Ectodermal cell (in vitro differentiated cells): ENCODE results near the gene TCF4.

Experiments
- H3K27ac ChIP-seq: 2 replicates; pipeline ENCODE4 v1.7.0; 2013; ENCODE audit warnings: mild to moderate bottlenecking, low read depth, low read length; ENCODE audit not compliant: insufficient read depth, poor library complexity, severe bottlenecking
- H3K27me3 ChIP-seq: 2 replicates; pipeline ENCODE4 v1.7.0; 2013; ENCODE audit warnings: mild to moderate bottlenecking, low read length; ENCODE audit not compliant: insufficient read depth, control insufficient read depth, poor library complexity, severe bottlenecking
- H3K36me3 ChIP-seq: one replicate; pipeline ENCODE4 v1.7.0; 2013; ENCODE audit warnings: low read length; ENCODE audit not compliant: control insufficient read depth, insufficient read depth
- H3K4me1 ChIP-seq: one replicate; pipeline ENCODE4 v1.7.0; 2013; ENCODE audit warnings: low read length; ENCODE audit not compliant: control insufficient read depth, insufficient read depth
- H3K4me3 ChIP-seq: 2 replicates; pipeline ENCODE4 v1.7.0; 2013; ENCODE audit warnings: low read depth, low read length, control low read depth; ENCODE audit not compliant: insufficient read depth
- H3K9me3 ChIP-seq: 2 replicates; pipeline ENCODE4 v1.7.0; 2013; ENCODE audit warnings: mild to moderate bottlenecking, low read length, moderate library complexity; ENCODE audit not compliant: control insufficient read depth
- WGBS, 2 experiments: methylation state at CpG; one replicate each; pipeline ENCODE4 v1.1.7; 2013; ENCODE audit warnings: missing lambda C conversion rate in 2 of 2; 5-methylcytosine and 5-hydroxymethylcytosine counted together

TCF4 gene

DNA sequence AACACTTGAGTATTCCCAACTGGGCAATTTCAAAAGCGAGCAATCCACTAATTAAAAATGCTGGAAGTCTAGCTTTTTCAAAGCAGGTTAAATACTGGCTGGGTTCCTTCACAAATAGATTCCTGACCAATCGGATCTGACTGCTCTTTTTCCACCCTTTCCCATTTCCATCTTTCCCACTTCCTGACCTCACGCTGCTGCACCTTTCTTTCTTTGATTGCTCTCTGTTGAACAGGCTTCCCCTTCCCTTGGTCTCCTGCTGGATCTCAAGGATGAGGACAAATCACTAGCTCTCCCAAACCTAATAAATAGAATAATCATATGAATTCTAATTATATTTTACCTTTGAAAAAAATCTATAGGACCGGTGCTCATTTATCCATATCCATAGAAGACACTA is 121.2 kb downstream of the TCF4 start:
- Histone ChIP-seq H3K4me3 (no peak overlapping the region), H3K27me3 (no peaks in the 10 kb centered on the region), H3K4me1 (peaks cover 9% of the 10 kb centered on the region), H3K27ac (no peak overlapping the region), H3K9me3 (no peaks in the 10 kb centered on the region), H3K36me3 (peaks cover 4% of the 10 kb centered on the region)
- WGBS, 2 experiments = 78 to 81% methylated on average over 3 to 4 of the region's 4 CpGs

DNA sequence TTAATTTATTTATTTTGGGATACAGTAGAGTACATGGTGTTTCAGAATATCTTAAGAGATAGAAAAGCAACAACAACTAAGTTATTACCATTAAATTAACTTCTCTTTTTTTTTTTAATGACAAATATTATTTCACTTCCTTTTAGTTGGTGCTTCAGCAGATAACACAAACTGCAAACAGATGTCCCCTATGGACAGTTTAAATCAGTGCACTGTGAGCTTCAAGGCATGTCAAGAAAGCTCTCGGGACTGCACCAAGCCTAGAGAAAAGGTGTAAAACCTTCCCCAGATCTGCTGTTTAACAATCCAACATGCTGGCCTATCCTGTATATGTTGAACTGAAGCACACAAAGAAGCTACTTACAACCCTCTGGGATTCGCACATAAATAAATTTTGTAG is 122.7 kb downstream of the TCF4 start:
- peaks cover 15% of the 10 kb centered on the region for H3K4me1 ChIP-seq
- H3K4me3 ChIP-seq = no peak overlapping the region
- 91 to 95% methylated on average over 2 of the region's 2 CpGs for WGBS, 2 experiments
- no peaks in the 10 kb centered on the region for H3K9me3 ChIP-seq
- no peaks in the 10 kb centered on the region for H3K27me3 ChIP-seq
- H3K36me3 ChIP-seq = peaks cover 4% of the 10 kb centered on the region
- H3K27ac ChIP-seq = no peak overlapping the region

DNA sequence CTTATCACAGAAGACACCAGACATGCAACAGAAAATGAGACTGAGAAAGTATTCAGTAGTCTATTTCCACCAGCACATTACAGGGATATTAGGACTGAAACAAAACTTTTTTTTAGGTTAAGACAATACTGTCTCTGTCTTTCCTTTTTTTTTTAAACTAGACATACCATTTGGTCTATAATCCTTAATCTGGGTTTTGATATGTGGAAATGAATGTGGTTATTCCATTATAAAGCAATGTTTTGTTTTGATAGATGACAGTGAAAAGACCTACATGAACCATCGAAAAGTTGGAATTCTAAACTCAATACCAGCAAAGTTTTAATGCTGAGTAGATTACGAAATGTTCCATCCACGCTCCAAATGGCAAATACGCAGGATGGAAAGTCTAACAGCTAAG is 123.4 kb downstream of the TCF4 start:
- Histone ChIP-seq H3K27ac (no peak overlapping the region), H3K27me3 (no peaks in the 10 kb centered on the region)
- 97 to 100% methylated on average over 3 to 4 of the region's 4 CpGs for WGBS, 2 experiments

DNA sequence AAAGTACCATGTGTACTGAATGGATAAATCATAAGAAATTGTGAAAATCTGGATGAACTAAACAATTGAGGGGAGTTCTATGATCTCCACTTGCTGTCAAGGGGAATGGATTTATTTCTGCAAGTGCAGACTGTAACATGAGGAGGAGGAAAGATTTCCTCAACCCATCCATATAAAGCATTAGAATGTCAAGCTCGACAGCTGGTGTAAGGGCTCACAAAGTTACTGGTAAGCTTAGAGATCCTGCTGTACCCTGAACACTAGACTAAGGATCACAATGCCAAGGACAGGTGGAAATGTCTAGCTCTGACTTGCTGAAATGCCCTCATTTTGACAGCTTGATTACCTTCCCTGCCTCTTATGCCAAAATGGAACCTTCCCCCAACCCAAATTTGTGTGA is 125.3 kb downstream of the TCF4 start:
- 80 to 93% methylated on average over 1 of the region's 1 CpG for WGBS, 2 experiments
- no peak overlapping the region for H3K4me3 ChIP-seq
- no peaks in the 10 kb centered on the region for H3K9me3 ChIP-seq
- H3K4me1 ChIP-seq = peaks cover 19% of the 10 kb centered on the region
- H3K27me3 ChIP-seq = no peaks in the 10 kb centered on the region
- peaks cover 4% of the 10 kb centered on the region for H3K36me3 ChIP-seq
- H3K27ac ChIP-seq = no peak overlapping the region

More for the DNA sequence above, 123.4 kb downstream of the TCF4 start:
- no peaks in the 10 kb centered on the region for H3K9me3 ChIP-seq
- H3K36me3 ChIP-seq = peaks cover 4% of the 10 kb centered on the region
- H3K4me3 ChIP-seq = no peak overlapping the region
- peaks cover 15% of the 10 kb centered on the region for H3K4me1 ChIP-seq

DNA sequence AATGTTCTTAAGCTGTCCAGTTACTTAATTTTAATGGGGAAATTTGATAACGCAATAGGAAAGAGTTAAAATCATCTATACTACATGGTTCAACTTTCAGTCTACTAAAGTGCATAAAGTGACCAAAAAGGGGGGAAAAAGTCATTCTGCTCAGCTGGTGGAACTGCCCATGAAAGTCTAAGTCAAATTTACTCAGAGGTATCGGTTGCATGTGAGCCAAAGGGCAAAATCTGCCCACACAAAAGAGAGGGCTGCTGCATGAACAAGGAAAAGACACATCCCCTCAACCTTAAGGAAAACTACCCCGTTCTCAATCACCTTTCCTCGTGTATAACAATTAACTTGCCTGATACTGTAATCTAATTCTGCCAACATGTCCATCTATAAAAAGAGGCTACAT is 126.1 kb downstream of the TCF4 start:
- 91 to 98% methylated on average over 3 to 4 of the region's 4 CpGs for WGBS, 2 experiments
- Histone ChIP-seq H3K27me3 (no peaks in the 10 kb centered on the region), H3K27ac (no peak overlapping the region), H3K36me3 (peaks cover 4% of the 10 kb centered on the region), H3K4me3 (no peak overlapping the region), H3K4me1 (peaks cover 14% of the 10 kb centered on the region), H3K9me3 (no peaks in the 10 kb centered on the region)

DNA sequence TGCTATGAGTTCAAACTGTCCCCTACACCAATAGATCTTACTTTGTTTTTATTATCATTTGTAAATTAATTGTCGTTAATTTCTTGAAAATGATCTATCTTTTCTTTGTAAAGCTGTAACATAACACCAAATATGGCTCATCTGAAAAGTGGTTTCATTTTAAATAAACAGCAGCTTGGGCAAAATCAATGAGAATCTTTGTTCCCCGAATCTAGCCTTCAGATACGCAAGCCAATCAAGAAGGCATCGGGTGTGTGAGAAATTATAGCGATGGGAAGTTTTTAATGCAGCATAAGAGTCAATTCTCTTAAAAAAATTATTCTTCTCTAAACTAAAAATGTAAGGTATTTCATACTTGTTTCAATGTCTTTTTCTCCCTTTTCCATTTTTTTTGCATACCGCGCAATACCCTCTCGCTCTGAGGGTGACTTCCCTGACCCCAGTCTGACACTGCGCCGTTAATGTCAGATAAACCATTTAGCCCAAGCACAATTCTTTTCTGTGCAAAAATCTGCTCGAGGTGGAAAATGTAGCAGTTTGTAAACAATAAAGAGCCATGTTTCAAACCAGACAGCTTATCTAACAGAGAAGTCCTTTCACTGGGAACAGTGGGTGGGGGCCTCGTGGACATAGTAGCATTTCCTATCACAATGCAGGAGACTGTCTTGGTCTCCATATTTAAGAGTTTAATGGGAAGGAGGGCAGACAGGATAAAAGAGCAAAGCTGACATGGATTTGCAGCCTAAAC is 129.4 kb downstream of the TCF4 start:
- H3K27ac ChIP-seq = peak overlapping the region; percentile 27
- peaks cover 4% of the 10 kb centered on the region for H3K36me3 ChIP-seq
- peaks cover 14% of the 10 kb centered on the region for H3K4me1 ChIP-seq
- no peaks in the 10 kb centered on the region for H3K27me3 ChIP-seq
- WGBS, 2 experiments = 86 to 90% methylated on average over 9 to 10 of the region's 12 CpGs
- H3K9me3 ChIP-seq = no peaks in the 10 kb centered on the region
- H3K4me3 ChIP-seq = no peak overlapping the region

DNA sequence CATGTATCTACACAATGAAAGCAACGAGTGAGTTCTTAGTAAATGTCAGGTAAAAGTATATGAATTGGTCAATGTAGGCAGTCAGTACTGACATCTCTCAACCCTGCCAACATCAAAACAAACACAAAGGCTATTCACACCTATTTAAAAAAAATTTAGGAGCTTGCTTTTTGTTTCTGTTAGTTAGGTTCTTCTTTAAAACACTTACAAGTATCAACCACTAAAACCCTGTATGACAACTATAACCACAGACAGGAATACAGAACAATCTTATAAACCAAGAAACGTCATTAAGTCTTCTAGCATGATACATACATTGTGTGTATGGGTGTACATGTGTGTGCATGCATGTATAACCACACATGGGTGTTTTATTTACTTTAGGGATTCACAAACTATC is 131.0 kb downstream of the TCF4 start:
- Histone ChIP-seq H3K27ac (no peak overlapping the region), H3K9me3 (no peaks in the 10 kb centered on the region), H3K4me3 (no peak overlapping the region), H3K36me3 (no peaks in the 10 kb centered on the region), H3K27me3 (no peaks in the 10 kb centered on the region), H3K4me1 (peaks cover 14% of the 10 kb centered on the region)
- WGBS, 2 experiments = 100% methylated on average over 1 of the region's 2 CpGs; no CpG with 5 or more reads in 1 of the 2 experiments

DNA sequence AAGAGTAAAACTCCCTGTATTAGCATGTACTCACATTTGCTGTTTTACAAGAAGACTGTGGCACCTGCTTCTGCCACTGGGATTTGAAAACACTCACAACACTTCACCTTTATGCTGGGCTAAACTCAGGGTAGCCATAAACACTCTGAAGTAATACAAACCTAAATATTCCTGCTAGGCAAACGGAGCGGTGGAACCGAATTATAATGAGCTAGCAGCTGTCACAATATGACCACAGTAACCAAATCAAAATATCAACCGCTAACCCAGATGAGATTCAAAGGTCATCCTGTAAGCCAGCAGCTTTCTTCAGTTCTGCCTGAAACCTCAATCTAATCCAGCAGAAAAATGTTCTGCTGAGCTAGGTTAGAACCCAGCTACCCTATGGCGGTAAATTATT is 132.1 kb downstream of the TCF4 start:
- no peaks in the 10 kb centered on the region for H3K27me3 ChIP-seq
- H3K27ac ChIP-seq = no peak overlapping the region
- H3K36me3 ChIP-seq = no peaks in the 10 kb centered on the region
- H3K4me3 ChIP-seq = no peak overlapping the region
- 94 to 98% methylated on average over 5 of the region's 5 CpGs for WGBS, 2 experiments
- no peaks in the 10 kb centered on the region for H3K9me3 ChIP-seq
- H3K4me1 ChIP-seq = peaks cover 14% of the 10 kb centered on the region

DNA sequence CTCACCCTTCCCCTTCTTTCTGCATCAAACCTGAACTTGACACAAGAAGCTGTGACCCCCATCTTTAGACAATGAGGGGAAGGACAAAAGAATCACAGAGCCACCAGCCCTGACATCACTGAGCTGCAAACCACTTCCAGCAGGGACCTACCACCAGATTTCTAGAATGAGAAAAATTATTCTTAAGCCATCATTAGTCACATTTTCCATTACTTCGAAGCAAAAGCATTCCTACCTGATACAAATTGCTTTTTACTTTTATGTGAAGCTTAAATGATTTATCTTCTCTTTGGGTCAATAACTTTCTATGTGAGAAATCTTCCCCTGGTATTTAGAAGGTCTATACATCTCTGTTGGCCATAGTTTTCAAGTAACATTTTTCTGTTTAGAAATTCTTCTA is 134.8 kb downstream of the TCF4 start:
- Histone ChIP-seq H3K36me3 (no peaks in the 10 kb centered on the region), H3K27me3 (no peaks in the 10 kb centered on the region), H3K4me1 (no peaks in the 10 kb centered on the region), H3K9me3 (no peaks in the 10 kb centered on the region), H3K4me3 (no peak overlapping the region), H3K27ac (no peak overlapping the region)
- WGBS, 2 experiments = 80 to 91% methylated on average over 1 of the region's 1 CpG

DNA sequence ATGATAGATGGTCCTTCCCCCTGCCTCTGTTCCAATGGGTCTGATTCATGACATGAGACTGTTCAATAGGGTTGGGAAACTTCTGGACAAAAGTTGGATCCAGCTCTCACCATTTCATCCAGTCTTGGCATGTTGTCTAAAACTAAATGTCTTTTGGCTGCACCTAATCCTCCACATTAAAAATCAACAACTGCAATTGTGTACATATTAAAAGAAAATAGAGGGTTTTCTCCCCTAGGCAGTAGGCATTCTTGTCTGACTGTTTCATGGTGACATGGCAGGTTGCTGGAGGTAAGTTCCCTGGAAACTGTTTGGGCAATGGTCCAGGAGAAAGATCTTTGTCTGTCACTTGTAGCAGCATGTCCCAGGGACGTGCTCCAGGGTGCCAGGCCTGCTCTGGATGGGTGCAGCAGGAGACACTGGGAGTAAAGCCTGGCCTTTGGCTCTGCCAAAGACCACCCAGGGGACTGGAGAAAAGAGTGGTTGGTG is 135.8 kb downstream of the TCF4 start:
- Histone ChIP-seq H3K4me1 (no peaks in the 10 kb centered on the region), H3K36me3 (no peaks in the 10 kb centered on the region), H3K9me3 (no peaks in the 10 kb centered on the region), H3K27me3 (no peaks in the 10 kb centered on the region), H3K27ac (no peak overlapping the region), H3K4me3 (no peak overlapping the region)
- 91 to 97% methylated on average over 1 of the region's 1 CpG for WGBS, 2 experiments
